Ovary (tissue), 3 donors: Measurements from ENCODE around the gene CLECL1.

Experiments
- CTCF ChIP-seq, 3 donors: fragments of 450-650 bp in 2 of 3; fragments of 200-600 bp in 1 of 3; IDR thresholded peaks; one replicate each; pipeline versions ENCODE4 v1.5.1 to v1.8.0; 2016 to 2022; ENCODE audit warnings: antibody characterized with exemption in 3 of 3, mild to moderate bottlenecking in 1 of 3
- EP300 ChIP-seq: sonication (generic); formaldehyde crosslinking; IDR thresholded peaks from one replicate; pipeline ENCODE4 v1.6.1; 2017; ENCODE audit warnings: antibody characterized with exemption
- POLR2A ChIP-seq: fragments of 450-650 bp; IDR thresholded peaks from one replicate; pipeline ENCODE4 v1.6.1; 2017; ENCODE audit warnings: antibody characterized with exemption, mild to moderate bottlenecking, moderate library complexity
- donor health status: DM: no; HTN: no; CAD: no.

- TF ChIP-seq POLR2A = no peak
- TF ChIP-seq EP300 = no peak
- TF ChIP-seq CTCF (IDR thresholded peaks at IDR 0.05) = no peak
Measured at GRCh38 chr12:9687228-9687627, 45.7 kb downstream of the CLECL1 start.
